GM23338 (cell line): ENCODE results near the gene VAPA.

Experiments used
- POLR2AphosphoS5 ChIP-seq: IDR thresholded peaks from 2 replicates; pipeline ENCODE4 v1.6.1; 2016; ENCODE audit warnings: antibody characterized with exemption, low read depth
- ZNF331 ChIP-seq: fragments of 250-450 bp; sonication (Bioruptor Pico); IDR thresholded peaks from 2 replicates; pipeline ENCODE4 v1.5.0; 2020; ENCODE audit warnings: low read depth, mild to moderate bottlenecking, moderate library complexity

DNA sequence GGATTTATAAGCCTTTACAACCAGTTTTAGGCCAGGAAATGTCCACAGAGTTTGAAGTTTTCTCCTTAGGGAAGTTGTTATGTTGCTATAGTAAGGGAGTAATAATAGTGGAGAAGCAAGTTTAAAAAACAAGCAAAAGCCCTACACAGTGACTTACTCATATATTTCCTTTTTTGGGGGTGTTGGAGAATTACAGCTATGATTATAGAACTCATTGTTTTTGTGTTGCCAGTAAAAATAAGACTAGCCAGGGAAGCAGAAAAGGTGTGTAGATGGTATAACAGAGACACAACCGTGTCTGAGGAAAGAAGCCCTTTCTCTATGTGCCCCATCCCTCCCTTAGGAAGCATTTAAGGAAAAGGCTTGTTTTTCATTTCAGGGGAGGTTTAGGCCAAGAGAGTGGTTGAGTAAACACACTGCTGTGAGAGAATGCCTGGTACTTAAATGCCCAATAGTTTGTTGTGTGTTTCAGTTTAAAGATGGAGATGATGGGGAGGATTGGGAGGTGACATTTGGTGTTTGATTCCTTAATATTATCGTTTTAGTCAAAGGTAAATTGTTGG, 2.3 kb downstream of the VAPA start:
- no peak for TF ChIP-seq ZNF331 (CRISPR knock-in tag)
- no peak for TF ChIP-seq POLR2AphosphoS5
